H9 (cell line): Measurements from ENCODE around the gene TBX15. TPM values are rescaled to one million over a fixed set of nuclear protein-coding genes. Genes with fewer than 3 reads are reported as not detected.

Experiments
- DNase-seq: peaks from one replicate; pipeline ENCODE4 v3.0.0-alpha.2; 2017
- H2AFZ ChIP-seq: one replicate; pipeline ENCODE4 v1.6.1; 2013; ENCODE audit warnings: mild to moderate bottlenecking, low read length, control low read depth, moderate library complexity
- H2AK5ac ChIP-seq: 2 replicates; pipeline ENCODE4 v1.6.1; 2013; ENCODE audit warnings: low read length, control low read depth, mixed read lengths; ENCODE audit not compliant: insufficient read length
- H2BK120ac ChIP-seq: one replicate; pipeline ENCODE4 v1.6.1; 2013; ENCODE audit warnings: low read depth, mild to moderate bottlenecking, low read length, control low read depth, inconsistent platforms; ENCODE audit not compliant: poor library complexity, severe bottlenecking
- H2BK12ac ChIP-seq: 2 replicates; pipeline ENCODE4 v1.6.1; 2013; ENCODE audit warnings: low read length, control low read depth, mixed read lengths, low read depth; ENCODE audit not compliant: insufficient read length
- H2BK15ac ChIP-seq: 2 replicates; pipeline ENCODE4 v1.6.1; 2013; ENCODE audit warnings: low read depth, low read length, control low read depth
- H2BK20ac ChIP-seq: one replicate; pipeline ENCODE4 v1.6.1; 2013; ENCODE audit warnings: low read depth, mild to moderate bottlenecking, low read length, control low read depth, inconsistent platforms; ENCODE audit not compliant: poor library complexity, severe bottlenecking
- H2BK5ac ChIP-seq: 2 replicates; pipeline ENCODE4 v1.6.1; 2013; ENCODE audit warnings: low read length, control low read depth, mixed read lengths; ENCODE audit not compliant: insufficient read length
- H3K14ac ChIP-seq: 2 replicates; pipeline ENCODE4 v1.6.1; 2013; ENCODE audit warnings: low read length, control low read depth; ENCODE audit not compliant: insufficient read depth
- H3K18ac ChIP-seq: 2 replicates; pipeline ENCODE4 v1.6.1; 2013; ENCODE audit warnings: low read depth, mild to moderate bottlenecking, mixed read lengths, low read length, control low read depth; ENCODE audit not compliant: insufficient read length
- H3K23ac ChIP-seq: 2 replicates; pipeline ENCODE4 v1.6.1; 2013; ENCODE audit warnings: low read length, control low read depth, mixed read lengths, low read depth; ENCODE audit not compliant: insufficient read length
- H3K23me2 ChIP-seq: 2 replicates; pipeline ENCODE4 v1.6.1; 2013; ENCODE audit warnings: low read depth, mild to moderate bottlenecking, mixed read lengths, low read length, control low read depth; ENCODE audit not compliant: insufficient read length, poor library complexity, severe bottlenecking
- H3K27ac ChIP-seq: 2 replicates; pipeline ENCODE4 v1.5.1; 2013; ENCODE audit warnings: low read length, control low read depth, mixed read lengths, low read depth; ENCODE audit not compliant: insufficient read length
- H3K27me3 ChIP-seq: 2 replicates; pipeline ENCODE4 v1.6.1; 2013; ENCODE audit warnings: low read length, control low read depth, inconsistent platforms; ENCODE audit not compliant: insufficient read depth
- H3K4ac ChIP-seq: 2 replicates; pipeline ENCODE4 v1.6.1; 2013; ENCODE audit warnings: low read depth, mild to moderate bottlenecking, control low read depth, inconsistent platforms, low read length, moderate library complexity
- H3K4me1 ChIP-seq: 2 replicates; pipeline ENCODE4 v1.6.1; 2013; ENCODE audit warnings: low read length, control low read depth, inconsistent platforms; ENCODE audit not compliant: insufficient read depth
- H3K4me2 ChIP-seq: 2 replicates; pipeline ENCODE4 v1.6.1; 2013; ENCODE audit warnings: low read length, control low read depth, mixed read lengths; ENCODE audit not compliant: insufficient read length, insufficient read depth
- H3K56ac ChIP-seq: 2 replicates; pipeline ENCODE4 v1.6.1; 2013; ENCODE audit warnings: low read depth, mild to moderate bottlenecking, mixed read lengths, low read length, control low read depth; ENCODE audit not compliant: insufficient read length
- H3K79me1 ChIP-seq: 2 replicates; pipeline ENCODE4 v1.6.1; 2013; ENCODE audit warnings: low read depth, mild to moderate bottlenecking, moderate library complexity, low read length, control low read depth, inconsistent platforms; ENCODE audit not compliant: insufficient read depth, poor library complexity, severe bottlenecking
- H3K79me2 ChIP-seq: 2 replicates; pipeline ENCODE4 v1.6.1; 2013; ENCODE audit warnings: low read length, control low read depth, inconsistent platforms; ENCODE audit not compliant: insufficient read depth
- H3K9ac ChIP-seq: 2 replicates; pipeline ENCODE4 v1.6.1; 2013; ENCODE audit warnings: low read length, control low read depth, mixed read lengths; ENCODE audit not compliant: insufficient read length; ENCODE audit errors: extremely low read depth
- H3K9me3 ChIP-seq: one replicate; pipeline ENCODE4 v1.6.1; 2013; ENCODE audit warnings: low read depth, low read length, inconsistent platforms; ENCODE audit not compliant: control insufficient read depth
- H3T11ph ChIP-seq: one replicate; pipeline ENCODE4 v1.6.1; 2013; ENCODE audit warnings: mild to moderate bottlenecking, low read length, control low read depth, inconsistent platforms
- H4K20me1 ChIP-seq: one replicate; pipeline ENCODE4 v1.6.1; 2013; ENCODE audit not compliant: control insufficient read depth, insufficient read length, insufficient read depth
- H4K5ac ChIP-seq: 2 replicates; pipeline ENCODE4 v1.6.1; 2013; ENCODE audit warnings: low read depth, mild to moderate bottlenecking, mixed read lengths, low read length, control low read depth; ENCODE audit not compliant: insufficient read length
- H4K8ac ChIP-seq: replicated peaks from 2 replicates; pipeline ENCODE4 v1.6.1; 2013; ENCODE audit warnings: low read length, control low read depth, mixed read lengths, low read depth; ENCODE audit not compliant: insufficient read length
- H4K91ac ChIP-seq: 2 replicates; pipeline ENCODE4 v1.6.1; 2013; ENCODE audit warnings: low read depth, mild to moderate bottlenecking, moderate library complexity, mixed read lengths, low read length, control low read depth; ENCODE audit not compliant: insufficient read length
- H3K27ac Mint-ChIP-seq, 3 experiments: 2 replicates in 2 of 3; 3 replicates in 1 of 3; pipeline ENCODE4 v1.8.0; 2020 to 2021; ENCODE audit warnings: mixed read lengths in 3 of 3, mild to moderate bottlenecking in 1 of 3, moderate library complexity in 1 of 3
- H3K27me3 Mint-ChIP-seq: 2 replicates; pipeline ENCODE4 v1.8.0; 2021; ENCODE audit warnings: low read depth, mild to moderate bottlenecking, moderate library complexity, mixed read lengths
- H3K36me3 Mint-ChIP-seq, 3 experiments: 2 replicates in 2 of 3; 3 replicates in 1 of 3; pipeline ENCODE4 v1.8.0; 2020 to 2021; ENCODE audit warnings: low read depth in 3 of 3, mixed read lengths in 3 of 3; ENCODE audit not compliant: insufficient read depth in 1 of 3
- H3K4me1 Mint-ChIP-seq, 2 experiments: 2 replicates each; pipeline ENCODE4 v1.8.0; 2020; ENCODE audit warnings: mixed read lengths in 2 of 2
- H3K4me3 Mint-ChIP-seq, 2 experiments: 2 replicates in 1 of 2; 3 replicates in 1 of 2; pipeline ENCODE4 v1.8.0; 2020 to 2021; ENCODE audit warnings: mild to moderate bottlenecking in 2 of 2, mixed read lengths in 2 of 2, moderate library complexity in 1 of 2
- H3K9me3 Mint-ChIP-seq, 2 experiments: 2 replicates in 1 of 2; 3 replicates in 1 of 2; pipeline ENCODE4 v1.8.0; 2020; ENCODE audit warnings: mild to moderate bottlenecking in 2 of 2, mixed read lengths in 2 of 2, moderate library complexity in 1 of 2
- CTCF ChIP-seq: fragments of 200-600 bp; sonication (generic); conservative IDR thresholded peaks from 3 replicates; pipeline ENCODE4 v1.8.0; 2021; ENCODE audit warnings: antibody characterized with exemption, mild to moderate bottlenecking
- WGBS: extraction: QIAGEN DNeasy Blood & Tissue Kit; methylation state at CpG from one replicate; pipeline ENCODE4 v1.1.7; 2013; ENCODE audit warnings: missing lambda C conversion rate, low lambda C conversion rate, mixed read lengths; ENCODE audit not compliant: insufficient read length; ENCODE audit errors: extremely low coverage; 5-methylcytosine and 5-hydroxymethylcytosine counted together
- total RNA-seq: library from RNA; stranded (reverse); gene quantifications from 2 replicates; pipeline ENCODE4 v1.2.1, GENCODE V29; 2021

Gene TBX15
- total RNA-seq, 1 experiment from 2014 or later: 0.07 TPM

- no peak overlapping the region for H2BK120ac ChIP-seq
- H4K8ac ChIP-seq: no peak overlapping the region
- H4K5ac ChIP-seq: no peak overlapping the region
- H3K18ac ChIP-seq: no peak overlapping the region
- H2BK15ac ChIP-seq: no peak overlapping the region
- Mint-ChIP-seq H3K27me3 (peaks cover 36% of the 10 kb centered on the region), H3K4me1 (peaks cover 31 to 34% of the 10 kb centered on the region in 2 experiments), H3K4me3 (peak overlapping the region in 1 of 2 experiments; percentile 13; a peak in 2 of 5 replicates), H3K9me3 (peaks cover 0 to 2% of the 10 kb centered on the region in 2 experiments; a peak in 1 of 5 replicates), H3K27ac (peak overlapping the region in 2 of 3 experiments; percentile 46 to 86; a peak in 3 of 7 replicates), H3K36me3 (peaks cover 0 to 3% (median 0%) of the 10 kb centered on the region in 3 experiments; a peak in 2 of 7 replicates)
- peak; percentile 75 for DNase-seq
- H3K56ac ChIP-seq: no peak overlapping the region
- no peak overlapping the region for H3K4ac ChIP-seq
- H3K27ac ChIP-seq: no peak overlapping the region
- no peak overlapping the region for H3K23ac ChIP-seq
- no peak overlapping the region for H2BK12ac ChIP-seq
- no peaks in the 10 kb centered on the region for H3K23me2 ChIP-seq
- H2AFZ ChIP-seq: no peak overlapping the region
- no peaks in the 10 kb centered on the region for H4K20me1 ChIP-seq
- no peaks in the 10 kb centered on the region for H3K79me1 ChIP-seq
- H3K4me1 ChIP-seq: peaks cover 8% of the 10 kb centered on the region; the same call in 1 of the 2 replicates
- no peaks in the 10 kb centered on the region for H3K79me2 ChIP-seq
- H2AK5ac ChIP-seq: no peak overlapping the region
- no CpG with 5 or more reads among the region's 7 CpGs for WGBS
- H3K9ac ChIP-seq: no peak overlapping the region
- peak overlapping the region; percentile 1 for H3K4me2 ChIP-seq
- H3K9me3 ChIP-seq: no peaks in the 10 kb centered on the region
- H2BK20ac ChIP-seq: no peak overlapping the region
- no peak overlapping the region for H4K91ac ChIP-seq
- TF ChIP-seq CTCF: no peak
- H3T11ph ChIP-seq: no peak overlapping the region
- H3K14ac ChIP-seq: no peak overlapping the region
- H3K27me3 ChIP-seq: no peaks in the 10 kb centered on the region
- H2BK5ac ChIP-seq: no peak overlapping the region
These were observed 28.0 kb downstream of the TBX15 start for GRCh38 chr1:118960026-118960561.
